A549 (cell line): ENCODE results near the gene NCOA7. TPM values are rescaled to one million over a fixed set of nuclear protein-coding genes. Genes with fewer than 3 reads are reported as not detected.

ENCODE experiments used
- ATAC-seq, 2 experiments: fragments of 200-7000 bp in 1 of 2; fragments of >200 bp in 1 of 2; cut with Nextera tagmentation in 1 of 2; cut with Tn5 transposase in 1 of 2; 3 replicates each; pipeline versions ENCODE4 v1.8.0 to v1.9.1; 2018 to 2020; ENCODE audit warnings: mild to moderate bottlenecking in 1 of 2, moderate library complexity in 1 of 2
- CTCF ChIA-PET: fragments of 300-600 bp; sonication (Branson Sonifier 250); formaldehyde crosslinking; extraction: SDS; loops from one replicate; lab custom pipeline; 2021; ENCODE audit warnings: antibody characterized with exemption, inconsistent platforms; lab: Yijun Ruan, JAX
- POLR2A ChIA-PET: fragments of 350-600 bp; formaldehyde crosslinking; extraction: SDS; loops from one replicate; lab custom pipeline; 2021; ENCODE audit warnings: antibody characterized with exemption, inconsistent platforms; lab: Yijun Ruan, JAX
- DNase-seq, 2 experiments: peaks; one replicate each; pipeline versions ENCODE4 v3.0.0 to v3.0.0-alpha.2; 2011 to 2016; ENCODE audit warnings: low read depth in 1 of 2, low spot score in 1 of 2
- FAIRE-seq: peaks from 2 replicates; lab custom pipeline; 2011; peaks lifted over from hg19 to GRCh38; lab: Jason Lieb, UNC
- H3K27ac ChIP-seq, 2 experiments: fragments of >200 bp; sonication (Bioruptor Twin); formaldehyde crosslinking; 3 replicates each; pipeline ENCODE4 v1.5.1; 2016 to 2017
- H3K4me1 ChIP-seq: fragments of >200 bp; sonication (Bioruptor Twin); formaldehyde crosslinking; 3 replicates; pipeline ENCODE4 v1.6.1; 2016
- H3K4me2 ChIP-seq: fragments of >200 bp; sonication (Bioruptor Twin); formaldehyde crosslinking; 3 replicates; pipeline ENCODE4 v1.6.1; 2016
- H3K4me3 ChIP-seq: fragments of >200 bp; sonication (Bioruptor Twin); formaldehyde crosslinking; 3 replicates; pipeline ENCODE4 v1.5.1; 2016
- H3K9me3 ChIP-seq: fragments of >200 bp; sonication (Bioruptor Twin); formaldehyde crosslinking; 3 replicates; pipeline ENCODE4 v1.6.1; 2016
- ATOH8 ChIP-seq: fragments of 250-450 bp; sonication (Bioruptor Pico); IDR thresholded peaks from 2 replicates; pipeline ENCODE4 v1.5.0; 2020; ENCODE audit warnings: low read depth, mild to moderate bottlenecking, moderate library complexity
- BHLHE40 ChIP-seq: IDR thresholded peaks from 2 replicates; pipeline ENCODE4 v1.6.1; 2012; ENCODE audit warnings: low read depth, low read length, inconsistent platforms
- CBX2 ChIP-seq: fragments of 200-600 bp; sonication (generic); IDR thresholded peaks from 2 replicates; pipeline ENCODE4 v1.6.1; 2016; ENCODE audit warnings: low read depth, mild to moderate bottlenecking, borderline replicate concordance
- CBX8 ChIP-seq: fragments of 200-600 bp; sonication (generic); IDR thresholded peaks from 2 replicates; pipeline ENCODE4 v1.6.1; 2016
- CHD4 ChIP-seq: fragments of 200-600 bp; sonication (generic); IDR thresholded peaks from 2 replicates; pipeline ENCODE4 v1.6.1; 2016; ENCODE audit warnings: antibody characterized with exemption, mild to moderate bottlenecking, borderline replicate concordance
- CTCF ChIP-seq: fragments of >200 bp; sonication (Bioruptor Twin); formaldehyde crosslinking; IDR thresholded peaks from 3 replicates; pipeline ENCODE4 v1.5.1; 2016
- E2F6 ChIP-seq: IDR thresholded peaks from 2 replicates; pipeline ENCODE4 v1.6.1; 2012; ENCODE audit warnings: low read depth, borderline replicate concordance
- EHF ChIP-seq: fragments of 250-450 bp; sonication (Bioruptor Pico); IDR thresholded peaks from 2 replicates; pipeline ENCODE4 v1.5.0; 2020; ENCODE audit warnings: mild to moderate bottlenecking
- ELK1 ChIP-seq: fragments of 150-350 bp; IDR thresholded peaks from 2 replicates; pipeline ENCODE4 v1.6.1; 2014; ENCODE audit warnings: low read depth, mild to moderate bottlenecking, low read length
- EP300 ChIP-seq, 2 experiments: fragments of >200 bp; sonication (Bioruptor Twin); formaldehyde crosslinking; IDR thresholded peaks; 2 replicates in 1 of 2; 3 replicates in 1 of 2; pipeline ENCODE4 v1.6.1; 2016 to 2017
- JUN ChIP-seq, 2 experiments: fragments of >200 bp; sonication (Bioruptor Twin); formaldehyde crosslinking; IDR thresholded peaks; 2 replicates in 1 of 2; 3 replicates in 1 of 2; pipeline ENCODE4 v1.6.1; 2016 to 2017
- KDM1A ChIP-seq: fragments of 200-600 bp; sonication (generic); IDR thresholded peaks from 2 replicates; pipeline ENCODE4 v1.6.1; 2016; ENCODE audit warnings: low read depth, mild to moderate bottlenecking
- KDM5A ChIP-seq: fragments of 200-600 bp; sonication (generic); IDR thresholded peaks from 2 replicates; pipeline ENCODE4 v1.6.1; 2016; ENCODE audit warnings: antibody characterized with exemption, mild to moderate bottlenecking
- NFE2L2 ChIP-seq: fragments of 150-350 bp; conservative IDR thresholded peaks from 2 replicates; pipeline ENCODE4 v1.6.1; 2014; ENCODE audit warnings: low read length
- NR3C1 ChIP-seq: fragments of >200 bp; sonication (Bioruptor Twin); formaldehyde crosslinking; IDR thresholded peaks from 3 replicates; pipeline ENCODE4 v1.6.1; 2017
- PBX3 ChIP-seq: IDR thresholded peaks from 2 replicates; pipeline ENCODE4 v1.6.1; 2012
- PHF8 ChIP-seq: fragments of 200-600 bp; sonication (generic); IDR thresholded peaks from 2 replicates; pipeline ENCODE4 v1.6.1; 2016; ENCODE audit warnings: low read depth, mild to moderate bottlenecking, antibody characterized with exemption, moderate library complexity, borderline replicate concordance
- RAD21 ChIP-seq, 2 experiments: fragments of >200 bp in 1 of 2; sonication (Bioruptor Twin) in 1 of 2; formaldehyde crosslinking in 1 of 2; IDR thresholded peaks in 1 of 2; conservative IDR thresholded peaks in 1 of 2; 2 replicates in 1 of 2; 3 replicates in 1 of 2; pipeline ENCODE4 v1.6.1; 2012 to 2018; ENCODE audit warnings: inconsistent platforms in 1 of 2
- REST ChIP-seq: fragments of 200-600 bp; sonication (generic); IDR thresholded peaks from 2 replicates; pipeline ENCODE4 v1.6.1; 2016; ENCODE audit warnings: antibody characterized with exemption, mild to moderate bottlenecking, moderate library complexity
- RFX5 ChIP-seq: fragments of 450-650 bp; IDR thresholded peaks from 2 replicates; pipeline ENCODE4 v1.7.1; 2014; ENCODE audit warnings: antibody characterized with exemption, mild to moderate bottlenecking, moderate library complexity
- RNF2 ChIP-seq: fragments of 200-600 bp; sonication (generic); IDR thresholded peaks from 2 replicates; pipeline ENCODE4 v1.6.1; 2016; ENCODE audit warnings: low read depth, mild to moderate bottlenecking, antibody characterized with exemption, moderate library complexity, borderline replicate concordance
- ZC3H11A ChIP-seq: fragments of 450-650 bp; IDR thresholded peaks from 2 replicates; pipeline ENCODE4 v1.6.1; 2014; ENCODE audit warnings: antibody characterized with exemption, mild to moderate bottlenecking
- ZFP36 ChIP-seq: fragments of 450-650 bp; IDR thresholded peaks from 2 replicates; pipeline ENCODE4 v1.6.1; 2014; ENCODE audit warnings: borderline replicate concordance; ENCODE audit not compliant: partially characterized antibody
- ZNF302 ChIP-seq: fragments of 250-450 bp; sonication (Bioruptor Pico); IDR thresholded peaks from 2 replicates; pipeline ENCODE4 v1.9.0; 2021; ENCODE audit warnings: inconsistent platforms, mild to moderate bottlenecking, moderate library complexity
- ZSCAN20 ChIP-seq: fragments of 250-450 bp; sonication (Bioruptor Pico); IDR thresholded peaks from 2 replicates; pipeline ENCODE4 v1.8.0; 2022; ENCODE audit warnings: mild to moderate bottlenecking, moderate library complexity
- WGBS: methylation state at CpG from one replicate; pipeline ENCODE4 v1.1.6; 2017; ENCODE audit errors: missing lambda C conversion rate; 5-methylcytosine and 5-hydroxymethylcytosine counted together
- polyA plus RNA-seq, 4 experiments: library from polyadenylated mRNA; depleted of rRNA in 3 of 4; stranded (reverse); fragments of >200 nt; fragmentation: RNase III in 1 of 4; extraction: RNeasy Plus Mini Kit Qiagen cat#74134 plus additional on column Dnase treatment in 1 of 4; gene quantifications; 2 replicates in 3 of 4; 3 replicates in 1 of 4; pipeline ENCODE4 v1.2.3, GENCODE V29; 2011 to 2017

Gene NCOA7
- polyA plus RNA-seq, 2 of the 4 experiments (the other 2 are of a cell fraction), result 66.4 to 195 TPM

GRCh38 chr6:125790358-125791150, at the start of gene NCOA7 (continued):
- TF ChIP-seq CTCF, result no peak
- TF ChIP-seq ZSCAN20 (CRISPR knock-in tag), result no peak
- no peak for TF ChIP-seq EP300 (IDR thresholded peaks at IDR 0.05)
- no peak for TF ChIP-seq RFX5
- TF ChIP-seq E2F6, result no peak
- TF ChIP-seq KDM1A, result no peak
- TF ChIP-seq NR3C1, result no peak
- TF ChIP-seq CBX2, result no peak
- TF ChIP-seq JUN (IDR thresholded peaks at IDR 0.05), result peak in 1 of 2 experiments; percentile 75; a peak in 2 of 5 replicates
- no peak for TF ChIP-seq ZFP36
- no peak for TF ChIP-seq ATOH8
- no peak for TF ChIP-seq ELK1
- no peak for TF ChIP-seq PBX3
- no peak for TF ChIP-seq KDM5A
- TF ChIP-seq CBX8, result no peak
- no peak for TF ChIP-seq EHF (CRISPR knock-in tag)
- TF ChIP-seq REST, result no peak
- no peak for TF ChIP-seq BHLHE40

GRCh38 chr6:125741336-125741735, 49.4 kb upstream of the NCOA7 start:
- FAIRE-seq (no peak), ATAC-seq (no peak), DNase-seq (no peak)
- no peaks in the 10 kb centered on the region for H3K9me3 ChIP-seq
- 75% methylated on average over 2 of the region's 2 CpGs for WGBS
- H3K27ac ChIP-seq, result no peak overlapping the region
- no peak overlapping the region for H3K4me2 ChIP-seq
- POLR2A ChIA-PET, result no interaction called here
- no peaks in the 10 kb centered on the region for H3K4me1 ChIP-seq
- H3K4me3 ChIP-seq, result no peak overlapping the region
- CTCF ChIA-PET, result interaction anchor here (0.8 to 0.9 kb wide), 2 partner anchors 12 to 430 kb away, joined by 3 read pairs; no protein-coding TSS in a partner anchor
- no peak for TF ChIP-seq RAD21 (conservative IDR thresholded peaks at IDR 0.05 in 1 of 2, IDR thresholded peaks at IDR 0.05 in 1 of 2)
- no peak for TF ChIP-seq REST
- TF ChIP-seq ZNF302 (CRISPR knock-in tag), result no peak
- TF ChIP-seq NFE2L2, result no peak
- no peak for TF ChIP-seq BHLHE40
- no peak for TF ChIP-seq PHF8
- TF ChIP-seq RNF2, result no peak
- no peak for TF ChIP-seq CHD4
- TF ChIP-seq ZC3H11A, result no peak
